Endothelial cell of umbilical vein (primary cell): ENCODE data around the gene PPFIA3. TPM values are rescaled to one million over a fixed set of nuclear protein-coding genes. Genes with fewer than 3 reads are reported as not detected.

Experiments used
- BruUV-seq: library from RNA; stranded (reverse); fragments of 400-500 nt; replicated peaks from 2 replicates; lab custom pipeline; 2021; lab: Mats Ljungman, UMichigan
- CTCF ChIA-PET: fragments of 300-600, 350-600 bp; sonication (Branson Sonifier 250); formaldehyde crosslinking; loops from one replicate; lab custom pipeline; 2021; ENCODE audit warnings: antibody characterized with exemption, inconsistent platforms; lab: Charles Lee
- POLR2A ChIA-PET: fragments of 300-600, 350-600 bp; sonication (Branson Sonifier 250); formaldehyde crosslinking; loops from one replicate; lab custom pipeline; 2021; ENCODE audit warnings: antibody characterized with exemption, inconsistent platforms; lab: Charles Lee
- DNase-seq: peaks from one replicate; pipeline ENCODE4 v3.0.0-alpha.2; 2011; ENCODE audit warnings: low read depth, low spot score
- FAIRE-seq: peaks from 2 replicates; lab custom pipeline; 2011; peaks lifted over from hg19 to GRCh38; lab: Jason Lieb, UNC
- H2AFZ ChIP-seq: 2 replicates; pipeline ENCODE4 v1.6.0; 2012; ENCODE audit warnings: low read depth, low read length, control low read depth, inconsistent platforms
- H3K27ac ChIP-seq: 2 replicates; pipeline ENCODE4 v1.5.1; 2011; ENCODE audit warnings: low read depth, mild to moderate bottlenecking, control low read depth, low read length, moderate library complexity; ENCODE audit not compliant: insufficient read depth
- H3K27me3 ChIP-seq, 2 experiments: 2 replicates each; pipeline versions ENCODE4 v1.6.0 to v1.6.1; 2011; ENCODE audit warnings: low read length in 2 of 2, mixed read lengths in 1 of 2; ENCODE audit not compliant: control insufficient read depth in 2 of 2, insufficient read depth in 2 of 2
- H3K36me3 ChIP-seq, 2 experiments: 2 replicates in 1 of 2; 3 replicates in 1 of 2; pipeline ENCODE4 v1.5.1; 2011; ENCODE audit warnings: low read length in 2 of 2, mild to moderate bottlenecking in 1 of 2, moderate library complexity in 1 of 2; ENCODE audit not compliant: control insufficient read depth in 2 of 2, insufficient read depth in 2 of 2; ENCODE audit errors: extremely low read depth in 1 of 2
- H3K4me1 ChIP-seq: 3 replicates; pipeline ENCODE4 v1.5.1; 2011; ENCODE audit warnings: mild to moderate bottlenecking, low read length; ENCODE audit not compliant: control insufficient read depth, insufficient read depth; ENCODE audit errors: extremely low read depth
- H3K4me2 ChIP-seq: 2 replicates; pipeline ENCODE4 v1.6.1; 2011; ENCODE audit warnings: low read length, control low read depth, mixed read lengths; ENCODE audit not compliant: insufficient read depth
- H3K4me3 ChIP-seq, 3 experiments: fragments of 200-600 bp in 1 of 3; sonication (generic), shearing (Covaris generic) in 1 of 3; replicated peaks in 1 of 3; 2 replicates each; pipeline ENCODE4 v1.5.1; 2011 to 2016; ENCODE audit warnings: control low read depth in 3 of 3, low read length in 3 of 3, mild to moderate bottlenecking in 2 of 3, inconsistent platforms in 1 of 3, low read depth in 1 of 3, moderate library complexity in 1 of 3; ENCODE audit not compliant: insufficient read depth in 1 of 3
- H3K79me2 ChIP-seq: 2 replicates; pipeline ENCODE4 v1.6.0; 2012; ENCODE audit warnings: low read length, inconsistent platforms; ENCODE audit not compliant: control insufficient read depth, insufficient read depth
- H3K9ac ChIP-seq: replicated peaks from 2 replicates; pipeline ENCODE3; 2011; ENCODE audit warnings: low read length, control low read depth; ENCODE audit not compliant: insufficient read depth; ENCODE audit errors: extremely low read depth
- H3K9me1 ChIP-seq: replicated peaks from 3 replicates; pipeline ENCODE4 v1.6.0; 2011; ENCODE audit warnings: mild to moderate bottlenecking, low read length; ENCODE audit not compliant: control insufficient read depth, insufficient read depth; ENCODE audit errors: extremely low read depth
- H3K9me3 ChIP-seq: replicated peaks from 2 replicates; pipeline ENCODE4 v1.5.1; 2012; ENCODE audit warnings: low read length, inconsistent platforms; ENCODE audit not compliant: control insufficient read depth, insufficient read depth
- H4K20me1 ChIP-seq: replicated peaks from 2 replicates; pipeline ENCODE3; 2011; ENCODE audit warnings: mild to moderate bottlenecking, low read length; ENCODE audit not compliant: control insufficient read depth, insufficient read depth; ENCODE audit errors: extremely low read depth
- CTCF ChIP-seq, 2 donors: IDR thresholded peaks; 1 replicate in 1 of 2; 2 replicates in 1 of 2; pipeline ENCODE4 v1.5.1; 2011; ENCODE audit warnings: low read length in 2 of 2, mild to moderate bottlenecking in 2 of 2, moderate library complexity in 2 of 2, control low read depth in 1 of 2, inconsistent platforms in 1 of 2, low read depth in 1 of 2; ENCODE audit not compliant: insufficient read depth in 1 of 2; ENCODE audit errors: extremely low read depth in 1 of 2
- EZH2 ChIP-seq: IDR thresholded peaks from 2 replicates; pipeline ENCODE4 v1.6.1; 2012; ENCODE audit warnings: borderline replicate concordance, low read depth, mild to moderate bottlenecking, moderate library complexity, low read length, inconsistent platforms; ENCODE audit not compliant: severe bottlenecking
- FOS ChIP-seq: IDR thresholded peaks from 2 replicates; pipeline ENCODE4 v1.6.1; 2011; ENCODE audit warnings: mild to moderate bottlenecking, low read length, moderate library complexity, borderline replicate concordance; ENCODE audit not compliant: insufficient read depth
- GATA2 ChIP-seq: IDR thresholded peaks from 2 replicates; pipeline ENCODE4 v1.7.0; 2011; ENCODE audit warnings: low read depth, mild to moderate bottlenecking, moderate library complexity, mixed read lengths, low read length; ENCODE audit not compliant: insufficient read length, insufficient read depth
- JUN ChIP-seq: IDR thresholded peaks from 2 replicates; pipeline ENCODE4 v1.6.1; 2011; ENCODE audit warnings: borderline replicate concordance, low read depth; ENCODE audit not compliant: insufficient read length, insufficient read depth
- MAX ChIP-seq: IDR thresholded peaks from 2 replicates; pipeline ENCODE4 v1.6.1; 2011; ENCODE audit not compliant: insufficient read depth, insufficient read length
- MYC ChIP-seq: IDR thresholded peaks from one replicate; pipeline ENCODE4 v1.6.1; 2011; ENCODE audit warnings: mild to moderate bottlenecking, low read depth, low read length
- POLR2A ChIP-seq: IDR thresholded peaks from 2 replicates; pipeline ENCODE4 v1.6.1; 2012; ENCODE audit warnings: low read depth, mild to moderate bottlenecking, control low read depth, low read length
- POLR2AphosphoS5 ChIP-seq: IDR thresholded peaks from 2 replicates; pipeline ENCODE4 v1.6.1; 2012; ENCODE audit warnings: low read depth, mild to moderate bottlenecking, control low read depth, low read length, moderate library complexity; ENCODE audit not compliant: insufficient read depth
- dilution Hi-C: fragments of 300-500 bp; cut with MboI; formaldehyde crosslinking; loops from one replicate; pipeline ENCODE4 v1.15.0; 2019; ENCODE audit warnings: low sequenced_read_pairs; ENCODE audit not compliant: extremely low pct_ligation_motif_present
- intact Hi-C: fragments of 100-400 bp; cut with micrococcal nuclease; formaldehyde crosslinking; loops from one replicate; pipeline ENCODE4 v1.10.0; 2022
- polyA plus RNA-seq, 4 experiments: library from polyadenylated mRNA; depleted of rRNA in 3 of 4; stranded (reverse) in 3 of 4; unstranded in 1 of 4; fragments of >200 nt; gene quantifications; 2 replicates each; pipeline versions ENCODE4 v1.2.1 to v1.2.3, GENCODE V29; 2011 to 2012; ENCODE audit warnings: missing spikeins in 1 of 4
- total RNA-seq: library from RNA; stranded (reverse); gene quantifications from 2 replicates; pipeline ENCODE4 v1.2.3, GENCODE V29; 2021

Gene PPFIA3
- total and polyA plus RNA-seq, 2 donors (not counting 3 experiments of a cell fraction or from before 2014, with no cell fraction given) = 1.3 to 2.0 TPM

- H3K9me1 ChIP-seq = no peaks in the 10 kb centered on the region
- H3K4me1 ChIP-seq = peaks cover 23% of the 10 kb centered on the region
- POLR2A ChIA-PET = no interaction called here
- peaks cover 0 to 4% of the 10 kb centered on the region in 2 experiments for H3K27me3 ChIP-seq
- dilution Hi-C loops = no loop called here
- FAIRE-seq (no peak), DNase-seq (no peak)
- intact Hi-C loops = loop anchor here (10.0 kb wide), 1 partner anchor 158 kb away; the partner anchor contains the start of genes GYS1 and RUVBL2
- H3K79me2 ChIP-seq = no peaks in the 10 kb centered on the region
- CTCF ChIA-PET = interaction anchor here (1.0 kb wide), 1 partner anchor 45 kb away, joined by 3 read pairs; no protein-coding TSS in a partner anchor
- H3K4me3 ChIP-seq = no peak overlapping the region
- no peaks in the 10 kb centered on the region for H3K9me3 ChIP-seq
- no TSS peak for BruUV-seq
- no peak overlapping the region for H3K9ac ChIP-seq
- no peak overlapping the region for H3K4me2 ChIP-seq
- no peaks in the 10 kb centered on the region for H4K20me1 ChIP-seq
- no peak overlapping the region for H2AFZ ChIP-seq
- TF ChIP-seq POLR2A (no peak), EZH2 (no peak)
- H3K27ac ChIP-seq = no peak overlapping the region
- H3K36me3 ChIP-seq = no peaks in the 10 kb centered on the region
These were observed 33.9 kb downstream of the PPFIA3 start for GRCh38 chr19:49153167-49153809.

GRCh38 chr19:49154279-49154678, 34.9 kb downstream of the PPFIA3 start:
- Histone ChIP-seq H3K4me1 (peaks cover 20% of the 10 kb centered on the region), H3K4me2 (no peak overlapping the region), H4K20me1 (no peaks in the 10 kb centered on the region), H2AFZ (no peak overlapping the region), H3K27ac (no peak overlapping the region), H3K4me3 (no peak overlapping the region), H3K9me3 (no peaks in the 10 kb centered on the region), H3K79me2 (no peaks in the 10 kb centered on the region), H3K9me1 (no peaks in the 10 kb centered on the region), H3K27me3 (peaks cover 0 to 4% of the 10 kb centered on the region in 2 experiments), H3K36me3 (no peaks in the 10 kb centered on the region), H3K9ac (no peak overlapping the region)
- DNase-seq (no peak), FAIRE-seq (no peak)
- ChIA-PET POLR2A (no interaction called here), CTCF (no interaction called here)
- no TSS peak for BruUV-seq
- TF ChIP-seq MAX (no peak), POLR2A (no peak), FOS (no peak), EZH2 (no peak), POLR2AphosphoS5 (no peak), GATA2 (no peak), MYC (no peak), JUN (no peak), CTCF (IDR thresholded peaks at IDR 0.05; ENCODE audit: extremely low read depth in 1 of 2, insufficient read depth in 1 of 2, low read depth in 1 of 2, low read length in 2 of 2) (no peak)
- dilution Hi-C loops (no loop called here), intact Hi-C loops (loop anchor here (10.0 kb wide), 1 partner anchor 159 kb away; the partner anchor contains the start of genes GYS1 and RUVBL2)
